ENCODE data around the gene FLOT1. TPM values are rescaled to one million over a fixed set of nuclear protein-coding genes. Genes with fewer than 3 reads are reported as not detected.

Gene FLOT1
- total and polyA plus RNA-seq, 9 of the 15 experiments (the other 6 are each of a cell fraction or from before 2014, with no cell fraction given): 11.7 to 149 (median 118) TPM

DNA sequence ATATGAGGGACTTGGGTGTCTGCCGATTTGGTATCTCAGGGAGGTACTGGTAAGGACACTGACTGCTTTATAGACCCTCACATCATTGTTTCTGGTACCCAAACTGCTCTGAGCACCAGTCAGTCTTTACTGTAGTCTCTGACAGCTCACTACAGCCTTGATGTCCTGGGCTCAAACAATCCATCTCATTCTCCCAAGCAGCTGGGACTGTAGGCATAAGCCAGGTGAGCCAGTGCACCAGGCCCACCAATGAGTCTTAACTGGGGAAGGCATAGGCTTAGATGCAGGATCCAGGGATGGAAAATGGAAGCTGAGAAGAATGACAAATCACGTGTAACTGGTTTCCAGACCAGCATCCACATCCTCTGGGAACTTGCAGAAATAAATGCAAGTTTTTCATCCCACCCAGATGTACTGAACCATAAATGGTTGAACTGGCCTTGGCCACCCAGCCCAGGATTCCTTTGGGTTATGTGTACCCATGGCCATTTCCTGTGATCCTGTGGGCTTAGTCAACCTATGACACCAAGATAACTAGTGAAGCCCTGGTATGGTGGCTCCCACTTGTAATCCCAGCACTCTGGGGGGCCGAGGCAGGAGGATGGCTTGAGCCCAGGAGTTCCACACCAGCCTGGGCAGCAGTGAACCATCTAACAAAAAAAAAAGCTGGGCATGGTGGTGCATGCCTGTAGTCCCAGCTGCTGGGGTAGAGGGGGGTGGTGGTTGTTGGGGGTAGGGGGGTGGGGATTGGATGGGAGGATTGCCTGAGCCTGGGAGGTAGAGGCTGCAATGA lies 16.6 kb downstream of the FLOT1 start (continued):
- TF ChIP-seq ZNF3 (CRISPR knock-in tag; IDR thresholded peaks at IDR 0.05) (peak; percentile 53; the same call in 1 of the 2 replicates), ZNF75A (CRISPR knock-in tag; IDR thresholded peaks at IDR 0.05) (peak; percentile 61; the same call in 1 of the 2 replicates), NFIC (IDR thresholded peaks at IDR 0.05) (peak; percentile 36; the same call in 1 of the 2 replicates), ASH1L (IDR thresholded peaks at IDR 0.05; ENCODE audit: borderline replicate concordance, low read depth, partially characterized antibody) (no peak), ZNF77 (CRISPR knock-in tag; IDR thresholded peaks at IDR 0.05) (peak; percentile 92), NBN (IDR thresholded peaks at IDR 0.05; ENCODE audit: low read depth) (no peak), MYNN (IDR thresholded peaks at IDR 0.05) (peak; percentile 88; the same call in 1 of the 2 replicates), MYNN (CRISPR knock-in tag; IDR thresholded peaks at IDR 0.05) (no peak), SMARCB1 (IDR thresholded peaks at IDR 0.05; ENCODE audit: insufficient read length, low read depth) (no peak), PRMT5 (CRISPR knock-in tag; IDR thresholded peaks at IDR 0.05) (no peak), POLR2AphosphoS5 (IDR thresholded peaks at IDR 0.05; ENCODE audit: control insufficient read depth, insufficient read depth, low read depth, low read length) (peak; percentile 83; the same call in 1 of the 2 replicates), DDX20 (tag; IDR thresholded peaks at IDR 0.05; ENCODE audit: low read depth) (no peak), ZSCAN32 (CRISPR knock-in tag; IDR thresholded peaks at IDR 0.05) (0 out of 2 replicates have a peak, but pooled peaks have one; percentile 24), TAF15 (IDR thresholded peaks at IDR 0.05; ENCODE audit: low read depth, low read length) (no peak)
- TF ChIP-seq, protein P1, sequence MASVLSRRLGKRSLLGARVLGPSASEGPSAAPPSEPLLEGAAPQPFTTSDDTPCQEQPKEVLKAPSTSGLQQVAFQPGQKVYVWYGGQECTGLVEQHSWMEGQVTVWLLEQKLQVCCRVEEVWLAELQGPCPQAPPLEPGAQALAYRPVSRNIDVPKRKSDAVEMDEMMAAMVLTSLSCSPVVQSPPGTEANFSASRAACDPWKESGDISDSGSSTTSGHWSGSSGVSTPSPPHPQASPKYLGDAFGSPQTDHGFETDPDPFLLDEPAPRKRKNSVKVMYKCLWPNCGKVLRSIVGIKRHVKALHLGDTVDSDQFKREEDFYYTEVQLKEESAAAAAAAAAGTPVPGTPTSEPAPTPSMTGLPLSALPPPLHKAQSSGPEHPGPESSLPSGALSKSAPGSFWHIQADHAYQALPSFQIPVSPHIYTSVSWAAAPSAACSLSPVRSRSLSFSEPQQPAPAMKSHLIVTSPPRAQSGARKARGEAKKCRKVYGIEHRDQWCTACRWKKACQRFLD (CRISPR knock-in tag; IDR thresholded peaks at IDR 0.05): peak; percentile 43; the same call in 1 of the 2 replicates
- TF ChIP-seq, protein P2, sequence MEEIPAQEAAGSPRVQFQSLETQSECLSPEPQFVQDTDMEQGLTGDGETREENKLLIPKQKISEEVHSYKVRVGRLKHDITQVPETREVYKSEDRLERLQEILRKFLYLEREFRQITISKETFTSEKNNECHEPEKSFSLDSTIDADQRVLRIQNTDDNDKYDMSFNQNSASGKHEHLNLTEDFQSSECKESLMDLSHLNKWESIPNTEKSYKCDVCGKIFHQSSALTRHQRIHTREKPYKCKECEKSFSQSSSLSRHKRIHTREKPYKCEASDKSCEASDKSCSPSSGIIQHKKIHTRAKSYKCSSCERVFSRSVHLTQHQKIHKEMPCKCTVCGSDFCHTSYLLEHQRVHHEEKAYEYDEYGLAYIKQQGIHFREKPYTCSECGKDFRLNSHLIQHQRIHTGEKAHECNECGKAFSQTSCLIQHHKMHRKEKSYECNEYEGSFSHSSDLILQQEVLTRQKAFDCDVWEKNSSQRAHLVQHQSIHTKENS (CRISPR knock-in tag; IDR thresholded peaks at IDR 0.05): 0 out of 2 replicates have a peak, but pooled peaks have one; percentile 39
- TF ChIP-seq, protein P3, sequence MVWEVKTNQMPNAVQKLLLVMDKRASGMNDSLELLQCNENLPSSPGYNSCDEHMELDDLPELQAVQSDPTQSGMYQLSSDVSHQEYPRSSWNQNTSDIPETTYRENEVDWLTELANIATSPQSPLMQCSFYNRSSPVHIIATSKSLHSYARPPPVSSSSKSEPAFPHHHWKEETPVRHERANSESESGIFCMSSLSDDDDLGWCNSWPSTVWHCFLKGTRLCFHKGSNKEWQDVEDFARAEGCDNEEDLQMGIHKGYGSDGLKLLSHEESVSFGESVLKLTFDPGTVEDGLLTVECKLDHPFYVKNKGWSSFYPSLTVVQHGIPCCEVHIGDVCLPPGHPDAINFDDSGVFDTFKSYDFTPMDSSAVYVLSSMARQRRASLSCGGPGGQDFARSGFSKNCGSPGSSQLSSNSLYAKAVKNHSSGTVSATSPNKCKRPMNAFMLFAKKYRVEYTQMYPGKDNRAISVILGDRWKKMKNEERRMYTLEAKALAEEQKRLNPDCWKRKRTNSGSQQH (CRISPR knock-in tag; IDR thresholded peaks at IDR 0.05): peak; percentile 97
- TF ChIP-seq, protein P4, sequence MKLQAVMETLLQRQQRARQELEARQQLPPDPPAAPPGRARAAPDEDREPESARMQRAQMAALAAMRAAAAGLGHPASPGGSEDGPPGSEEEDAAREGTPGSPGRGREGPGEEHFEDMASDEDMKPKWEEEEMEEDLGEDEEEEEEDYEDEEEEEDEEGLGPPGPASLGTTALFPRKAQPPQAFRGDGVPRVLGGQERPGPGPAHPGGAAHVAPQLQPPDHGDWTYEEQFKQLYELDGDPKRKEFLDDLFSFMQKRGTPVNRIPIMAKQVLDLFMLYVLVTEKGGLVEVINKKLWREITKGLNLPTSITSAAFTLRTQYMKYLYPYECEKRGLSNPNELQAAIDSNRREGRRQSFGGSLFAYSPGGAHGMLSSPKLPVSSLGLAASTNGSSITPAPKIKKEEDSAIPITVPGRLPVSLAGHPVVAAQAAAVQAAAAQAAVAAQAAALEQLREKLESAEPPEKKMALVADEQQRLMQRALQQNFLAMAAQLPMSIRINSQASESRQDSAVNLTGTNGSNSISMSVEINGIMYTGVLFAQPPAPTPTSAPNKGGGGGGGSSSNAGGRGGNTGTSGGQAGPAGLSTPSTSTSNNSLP (IDR thresholded peaks at IDR 0.05; ENCODE audit: borderline replicate concordance, low read depth, low read length): no peak
